ENCODE data around the gene PRDX5. TPM values are rescaled to one million over a fixed set of nuclear protein-coding genes. Genes with fewer than 3 reads are reported as not detected.

PRDX5 gene
- total and polyA plus RNA-seq, 9 of the 15 experiments (the other 6 are each of a cell fraction or from before 2014, with no cell fraction given), result 40.8 to 327 (median 204) TPM

DNA sequence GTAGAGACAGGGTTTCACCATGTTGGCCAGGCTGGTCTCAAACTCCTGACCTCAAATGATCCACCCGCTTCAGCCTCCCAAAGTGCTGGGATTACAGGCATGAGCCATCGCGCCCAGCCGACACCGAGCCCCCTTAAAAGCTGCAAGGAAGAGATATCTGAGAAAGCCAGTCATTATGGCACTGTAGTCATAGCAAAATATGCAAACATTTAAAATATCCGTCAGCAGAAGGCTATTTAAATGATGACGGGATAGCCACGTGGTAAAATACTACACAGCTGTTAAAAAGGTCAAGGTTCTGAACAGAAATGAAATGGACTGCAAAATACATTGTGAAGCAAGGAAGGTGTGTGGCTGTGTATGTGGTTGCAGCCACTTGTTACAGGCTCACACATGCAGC, 15.6 kb downstream of the PRDX5 start:
- Histone ChIP-seq H3K4me1 (replicated peaks in 1 of 2; ENCODE audit: control insufficient read depth in 2 of 2, insufficient read depth in 2 of 2, low read length in 2 of 2) (peaks cover 39 to 50% of the 10 kb centered on the region in 2 experiments), H3K4me2 (ENCODE audit: insufficient read depth, low read length) (no peak overlapping the region), H3K27me3 (ENCODE audit: control insufficient read depth in 2 of 2, insufficient read depth in 2 of 2, low read length in 2 of 2) (no peaks in the 10 kb centered on the region), H3K36me3 (ENCODE audit: control insufficient read depth, insufficient read depth, low read length) (no peaks in the 10 kb centered on the region; the same call in 2 of the 3 replicates), H3K9me3 (replicated peaks; ENCODE audit: control insufficient read depth, insufficient read depth, low read depth, low read length) (no peaks in the 10 kb centered on the region; the same call in 1 of the 2 replicates), H4K20me1 (replicated peaks; ENCODE audit: control insufficient read depth, insufficient read depth, low read length) (no peaks in the 10 kb centered on the region), H3K27ac (ENCODE audit: extremely low read depth, low read depth, low read length) (no peak overlapping the region), H3K79me2 (ENCODE audit: control insufficient read depth, insufficient read depth, low read length) (no peaks in the 10 kb centered on the region), H2AFZ (ENCODE audit: low read depth, low read length) (no peak overlapping the region), H3K9ac (ENCODE audit: insufficient read depth in 1 of 2, low read depth in 2 of 2, low read length in 2 of 2) (no peak overlapping the region), H3K4me3 (no peak overlapping the region), H3K9me1 (ENCODE audit: control insufficient read depth, insufficient read depth, low read length) (no peaks in the 10 kb centered on the region)
- CTCF ChIA-PET (ENCODE audit: low intra/inter-chr PET ratio), result no interaction called here
- POLR2A ChIA-PET, result interaction anchor here (1.2 to 1.6 kb wide), 2 partner anchors 9 to 16 kb away, joined by 3 to 6 read pairs; partner anchors contain the start of genes PRDX5 and TRMT112
- intact Hi-C loops (cut with micrococcal nuclease), result no loop called here
- WGBS (ENCODE audit: insufficient coverage, low coverage, missing lambda C conversion rate), result 35% methylated on average over 8 of the region's 8 CpGs
- ATAC-seq (no peak), FAIRE-seq (no peak), DNase-seq (ENCODE audit: extremely low read depth in 1 of 4, low spot score in 3 of 4) (no peak)
- in situ Hi-C loops (cut with MboI), result no loop called here
- no TSS peak for BruUV-seq (replicated peaks)
- TF ChIP-seq CBFA2T2 (conservative IDR thresholded peaks at IDR 0.05), result peak; percentile 73
- TF ChIP-seq ARID1B (IDR thresholded peaks at IDR 0.05), result peak; percentile 76
- TF ChIP-seq, protein P1, sequence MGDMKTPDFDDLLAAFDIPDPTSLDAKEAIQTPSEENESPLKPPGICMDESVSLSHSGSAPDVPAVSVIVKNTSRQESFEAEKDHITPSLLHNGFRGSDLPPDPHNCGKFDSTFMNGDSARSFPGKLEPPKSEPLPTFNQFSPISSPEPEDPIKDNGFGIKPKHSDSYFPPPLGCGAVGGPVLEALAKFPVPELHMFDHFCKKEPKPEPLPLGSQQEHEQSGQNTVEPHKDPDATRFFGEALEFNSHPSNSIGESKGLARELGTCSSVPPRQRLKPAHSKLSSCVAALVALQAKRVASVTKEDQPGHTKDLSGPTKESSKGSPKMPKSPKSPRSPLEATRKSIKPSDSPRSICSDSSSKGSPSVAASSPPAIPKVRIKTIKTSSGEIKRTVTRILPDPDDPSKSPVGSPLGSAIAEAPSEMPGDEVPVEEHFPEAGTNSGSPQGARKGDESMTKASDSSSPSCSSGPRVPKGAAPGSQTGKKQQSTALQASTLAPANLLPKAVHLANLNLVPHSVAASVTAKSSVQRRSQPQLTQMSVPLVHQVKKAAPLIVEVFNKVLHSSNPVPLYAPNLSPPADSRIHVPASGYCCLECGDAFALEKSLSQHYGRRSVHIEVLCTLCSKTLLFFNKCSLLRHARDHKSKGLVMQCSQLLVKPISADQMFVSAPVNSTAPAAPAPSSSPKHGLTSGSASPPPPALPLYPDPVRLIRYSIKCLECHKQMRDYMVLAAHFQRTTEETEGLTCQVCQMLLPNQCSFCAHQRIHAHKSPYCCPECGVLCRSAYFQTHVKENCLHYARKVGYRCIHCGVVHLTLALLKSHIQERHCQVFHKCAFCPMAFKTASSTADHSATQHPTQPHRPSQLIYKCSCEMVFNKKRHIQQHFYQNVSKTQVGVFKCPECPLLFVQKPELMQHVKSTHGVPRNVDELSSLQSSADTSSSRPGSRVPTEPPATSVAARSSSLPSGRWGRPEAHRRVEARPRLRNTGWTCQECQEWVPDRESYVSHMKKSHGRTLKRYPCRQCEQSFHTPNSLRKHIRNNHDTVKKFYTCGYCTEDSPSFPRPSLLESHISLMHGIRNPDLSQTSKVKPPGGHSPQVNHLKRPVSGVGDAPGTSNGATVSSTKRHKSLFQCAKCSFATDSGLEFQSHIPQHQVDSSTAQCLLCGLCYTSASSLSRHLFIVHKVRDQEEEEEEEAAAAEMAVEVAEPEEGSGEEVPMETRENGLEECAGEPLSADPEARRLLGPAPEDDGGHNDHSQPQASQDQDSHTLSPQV (IDR thresholded peaks at IDR 0.05), result 0 out of 2 replicates have a peak, but pooled peaks have one; percentile 53
- TF ChIP-seq HDAC2 (IDR thresholded peaks at IDR 0.05), result 0 out of 2 replicates have a peak, but pooled peaks have one; percentile 35
- TF ChIP-seq ATF3 (IDR thresholded peaks at IDR 0.05), result peak; percentile 68
- no peak for TF ChIP-seq ATF3 (CRISPR knock-in tag; conservative IDR thresholded peaks at IDR 0.05)
- TF ChIP-seq HDAC1 (IDR thresholded peaks at IDR 0.05), result 0 out of 4 replicates have a peak, but pooled peaks of 1 of the 2 experiments have one; percentile 23
- TF ChIP-seq MAFG (tag; conservative IDR thresholded peaks at IDR 0.05), result peak; percentile 10; the same call in 1 of the 2 replicates
- peak; percentile 10; the same call in 1 of the 2 replicates for TF ChIP-seq RAD51 (IDR thresholded peaks at IDR 0.05; ENCODE audit: borderline replicate concordance, low read depth)
- TF ChIP-seq RBM25 (IDR thresholded peaks at IDR 0.05; ENCODE audit: low read depth, low read length, severe bottlenecking), result peak; percentile 49
- TF ChIP-seq ZNF354B (CRISPR knock-in tag; IDR thresholded peaks at IDR 0.05), result no peak
- no peak for TF ChIP-seq ZNF589 (CRISPR knock-in tag; IDR thresholded peaks at IDR 0.05; ENCODE audit: low read depth)
- no peak for TF ChIP-seq ZBTB8A (IDR thresholded peaks at IDR 0.05; ENCODE audit: partially characterized antibody)
- TF ChIP-seq TEAD4 (IDR thresholded peaks at IDR 0.05; ENCODE audit: low read length), result peak; percentile 56
- TF ChIP-seq TEAD4 (CRISPR knock-in tag; IDR thresholded peaks at IDR 0.05; ENCODE audit: borderline replicate concordance), result no peak
- 0 out of 2 replicates have a peak, but pooled peaks have one; percentile 35 for TF ChIP-seq MTA2 (IDR thresholded peaks at IDR 0.05; ENCODE audit: low read depth)
- peak; percentile 32 for TF ChIP-seq MEIS2 (IDR thresholded peaks at IDR 0.05; ENCODE audit: partially characterized antibody)
- TF ChIP-seq NCOR1 (IDR thresholded peaks at IDR 0.05), result peak; percentile 70
- no peak for TF ChIP-seq ATF1 (CRISPR knock-in tag; IDR thresholded peaks at IDR 0.05)
- TF ChIP-seq ATF1 (tag; IDR thresholded peaks at IDR 0.05), result 0 out of 2 replicates have a peak, but pooled peaks have one; percentile 33
- TF ChIP-seq HNRNPH1 (optimal IDR thresholded peaks at IDR 0.05; ENCODE audit: low read depth, low read length), result no peak
